Neural cell (in vitro differentiated cells): ENCODE results near the gene PRKAR1A.

ENCODE experiments used
- EP300 ChIP-seq: fragments of 450-650 bp; conservative IDR thresholded peaks from 2 replicates; pipeline ENCODE4 v1.6.1; 2014; ENCODE audit warnings: antibody characterized with exemption, mild to moderate bottlenecking, moderate library complexity; ENCODE audit not compliant: poor library complexity, severe bottlenecking
- EZH2 ChIP-seq: fragments of 200-600, 300-800 bp; shearing (Covaris generic), sonication (generic); IDR thresholded peaks from 2 replicates; pipeline ENCODE4 v1.6.1; 2014; ENCODE audit warnings: antibody characterized with exemption, low read length, borderline replicate concordance, mild to moderate bottlenecking; ENCODE audit not compliant: insufficient read depth, poor library complexity, severe bottlenecking
- TF ChIP-seq, protein P1 (sequence below): fragments of 450-650 bp; IDR thresholded peaks from 2 replicates; pipeline ENCODE4 v1.5.1; 2014; ENCODE audit warnings: antibody characterized with exemption, mild to moderate bottlenecking, moderate library complexity; ENCODE audit not compliant: poor library complexity, severe bottlenecking
- TF ChIP-seq, protein P2 (sequence below): IDR thresholded peaks from 2 replicates; pipeline ENCODE4 v1.6.1; 2012; ENCODE audit warnings: borderline replicate concordance

GRCh38 chr17:68463211-68464019 is 48.8 kb upstream of the PRKAR1A start:
- TF ChIP-seq, protein P1, sequence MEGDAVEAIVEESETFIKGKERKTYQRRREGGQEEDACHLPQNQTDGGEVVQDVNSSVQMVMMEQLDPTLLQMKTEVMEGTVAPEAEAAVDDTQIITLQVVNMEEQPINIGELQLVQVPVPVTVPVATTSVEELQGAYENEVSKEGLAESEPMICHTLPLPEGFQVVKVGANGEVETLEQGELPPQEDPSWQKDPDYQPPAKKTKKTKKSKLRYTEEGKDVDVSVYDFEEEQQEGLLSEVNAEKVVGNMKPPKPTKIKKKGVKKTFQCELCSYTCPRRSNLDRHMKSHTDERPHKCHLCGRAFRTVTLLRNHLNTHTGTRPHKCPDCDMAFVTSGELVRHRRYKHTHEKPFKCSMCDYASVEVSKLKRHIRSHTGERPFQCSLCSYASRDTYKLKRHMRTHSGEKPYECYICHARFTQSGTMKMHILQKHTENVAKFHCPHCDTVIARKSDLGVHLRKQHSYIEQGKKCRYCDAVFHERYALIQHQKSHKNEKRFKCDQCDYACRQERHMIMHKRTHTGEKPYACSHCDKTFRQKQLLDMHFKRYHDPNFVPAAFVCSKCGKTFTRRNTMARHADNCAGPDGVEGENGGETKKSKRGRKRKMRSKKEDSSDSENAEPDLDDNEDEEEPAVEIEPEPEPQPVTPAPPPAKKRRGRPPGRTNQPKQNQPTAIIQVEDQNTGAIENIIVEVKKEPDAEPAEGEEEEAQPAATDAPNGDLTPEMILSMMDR = peak; percentile 38
- TF ChIP-seq, protein P2, sequence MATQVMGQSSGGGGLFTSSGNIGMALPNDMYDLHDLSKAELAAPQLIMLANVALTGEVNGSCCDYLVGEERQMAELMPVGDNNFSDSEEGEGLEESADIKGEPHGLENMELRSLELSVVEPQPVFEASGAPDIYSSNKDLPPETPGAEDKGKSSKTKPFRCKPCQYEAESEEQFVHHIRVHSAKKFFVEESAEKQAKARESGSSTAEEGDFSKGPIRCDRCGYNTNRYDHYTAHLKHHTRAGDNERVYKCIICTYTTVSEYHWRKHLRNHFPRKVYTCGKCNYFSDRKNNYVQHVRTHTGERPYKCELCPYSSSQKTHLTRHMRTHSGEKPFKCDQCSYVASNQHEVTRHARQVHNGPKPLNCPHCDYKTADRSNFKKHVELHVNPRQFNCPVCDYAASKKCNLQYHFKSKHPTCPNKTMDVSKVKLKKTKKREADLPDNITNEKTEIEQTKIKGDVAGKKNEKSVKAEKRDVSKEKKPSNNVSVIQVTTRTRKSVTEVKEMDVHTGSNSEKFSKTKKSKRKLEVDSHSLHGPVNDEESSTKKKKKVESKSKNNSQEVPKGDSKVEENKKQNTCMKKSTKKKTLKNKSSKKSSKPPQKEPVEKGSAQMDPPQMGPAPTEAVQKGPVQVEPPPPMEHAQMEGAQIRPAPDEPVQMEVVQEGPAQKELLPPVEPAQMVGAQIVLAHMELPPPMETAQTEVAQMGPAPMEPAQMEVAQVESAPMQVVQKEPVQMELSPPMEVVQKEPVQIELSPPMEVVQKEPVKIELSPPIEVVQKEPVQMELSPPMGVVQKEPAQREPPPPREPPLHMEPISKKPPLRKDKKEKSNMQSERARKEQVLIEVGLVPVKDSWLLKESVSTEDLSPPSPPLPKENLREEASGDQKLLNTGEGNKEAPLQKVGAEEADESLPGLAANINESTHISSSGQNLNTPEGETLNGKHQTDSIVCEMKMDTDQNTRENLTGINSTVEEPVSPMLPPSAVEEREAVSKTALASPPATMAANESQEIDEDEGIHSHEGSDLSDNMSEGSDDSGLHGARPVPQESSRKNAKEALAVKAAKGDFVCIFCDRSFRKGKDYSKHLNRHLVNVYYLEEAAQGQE = no peak
- no peak for TF ChIP-seq EP300
- TF ChIP-seq EZH2 = no peak
